HEK293 (cell line): ENCODE data around the gene KPTN.

Source experiments
- CTCF ChIA-PET: fragments of 350-600 bp; formaldehyde crosslinking; extraction: SDS; loops from one replicate; lab custom pipeline; 2021; ENCODE audit warnings: antibody characterized with exemption; lab: Yijun Ruan, JAX
- POLR2A ChIA-PET: fragments of 300-600 bp; formaldehyde crosslinking; extraction: SDS; loops from one replicate; lab custom pipeline; 2020; ENCODE audit warnings: antibody characterized with exemption, inconsistent platforms; lab: Yijun Ruan, JAX
- H3K27ac ChIP-seq: fragments of 200-500 bp; sonication (Bioruptor generic); 2 replicates; pipeline ENCODE4 v1.5.1; 2014; ENCODE audit warnings: low read depth, low read length, control low read depth, inconsistent platforms; ENCODE audit errors: extremely low read depth
- H3K36me3 ChIP-seq, 2 experiments: fragments of 200-500 bp in 1 of 2; sonication (Bioruptor generic) in 1 of 2; 1 replicate in 1 of 2; 2 replicates in 1 of 2; pipeline ENCODE4 v1.5.1; 2014 to 2017; ENCODE audit warnings: inconsistent platforms in 2 of 2, low read length in 2 of 2; ENCODE audit not compliant: control insufficient read depth in 2 of 2, insufficient read depth in 1 of 2
- H3K4me1 ChIP-seq: fragments of 200-500 bp; sonication (Bioruptor generic); 2 replicates; pipeline ENCODE4 v1.5.1; 2014; ENCODE audit warnings: mild to moderate bottlenecking, low read length, inconsistent platforms; ENCODE audit not compliant: control insufficient read depth, insufficient read depth
- H3K4me3 ChIP-seq: 2 replicates; pipeline ENCODE4 v1.5.1; 2011; ENCODE audit warnings: low read depth, mild to moderate bottlenecking, control low read depth, low read length, moderate library complexity
- H3K9me3 ChIP-seq: fragments of 200-500 bp; sonication (Bioruptor generic); 2 replicates; pipeline ENCODE4 v1.5.1; 2014; ENCODE audit warnings: low read depth, low read length, inconsistent platforms; ENCODE audit not compliant: control insufficient read depth, insufficient read depth
- GLI4 ChIP-seq: fragments of 450-650 bp; formaldehyde crosslinking; IDR thresholded peaks from 2 replicates; pipeline ENCODE4 v1.5.1; 2016; ENCODE audit warnings: missing biosample characterization, missing genetic modification characterization
- KLF9 ChIP-seq: fragments of 450-650 bp; formaldehyde crosslinking; IDR thresholded peaks from 2 replicates; pipeline ENCODE4 v1.5.1; 2016; ENCODE audit warnings: missing biosample characterization, missing genetic modification characterization, low read depth
- MYNN ChIP-seq: fragments of 450-650 bp; formaldehyde crosslinking; IDR thresholded peaks from 2 replicates; pipeline ENCODE4 v1.5.1; 2016; ENCODE audit warnings: missing biosample characterization, missing genetic modification characterization, borderline replicate concordance
- PRDM1 ChIP-seq: fragments of 450-650 bp; formaldehyde crosslinking; IDR thresholded peaks from 2 replicates; pipeline ENCODE4; 2016; ENCODE audit warnings: missing biosample characterization, missing genetic modification characterization
- RBAK ChIP-seq: fragments of 450-650 bp; formaldehyde crosslinking; IDR thresholded peaks from 2 replicates; pipeline ENCODE4 v1.5.1; 2016; ENCODE audit warnings: missing biosample characterization, missing genetic modification characterization
- ZBTB20 ChIP-seq: fragments of 450-650 bp; formaldehyde crosslinking; IDR thresholded peaks from 2 replicates; pipeline ENCODE4 v1.5.1; 2016; ENCODE audit warnings: missing biosample characterization, missing genetic modification characterization
- ZNF121 ChIP-seq: fragments of 450-650 bp; formaldehyde crosslinking; IDR thresholded peaks from 2 replicates; pipeline ENCODE4 v1.5.1; 2016; ENCODE audit warnings: missing biosample characterization, missing genetic modification characterization
- ZNF157 ChIP-seq: fragments of 450-650 bp; formaldehyde crosslinking; IDR thresholded peaks from 2 replicates; pipeline ENCODE4 v1.5.1; 2016; ENCODE audit warnings: missing biosample characterization, missing genetic modification characterization
- ZNF302 ChIP-seq: fragments of 450-650 bp; formaldehyde crosslinking; IDR thresholded peaks from 2 replicates; pipeline ENCODE4 v1.5.1; 2016; ENCODE audit warnings: missing biosample characterization, missing genetic modification characterization, low read depth
- ZNF311 ChIP-seq: fragments of 450-650 bp; formaldehyde crosslinking; IDR thresholded peaks from 2 replicates; pipeline ENCODE4 v1.5.1; 2017; ENCODE audit warnings: missing biosample characterization, missing genetic modification characterization, borderline replicate concordance
- ZNF350 ChIP-seq: fragments of 450-650 bp; formaldehyde crosslinking; IDR thresholded peaks from 2 replicates; pipeline ENCODE4 v1.5.0; 2017; ENCODE audit warnings: missing biosample characterization, mild to moderate bottlenecking, missing genetic modification characterization
- ZNF426 ChIP-seq: fragments of 450-650 bp; formaldehyde crosslinking; IDR thresholded peaks from 2 replicates; pipeline ENCODE4 v1.5.1; 2017; ENCODE audit warnings: missing biosample characterization, missing genetic modification characterization, mild to moderate bottlenecking, inconsistent platforms, moderate library complexity
- ZNF596 ChIP-seq: fragments of 450-650 bp; IDR thresholded peaks from 2 replicates; pipeline ENCODE4 v1.5.0; 2018; ENCODE audit warnings: missing biosample characterization, mild to moderate bottlenecking, missing genetic modification characterization, moderate library complexity
- ZNF658 ChIP-seq: fragments of 450-650 bp; formaldehyde crosslinking; IDR thresholded peaks from 2 replicates; pipeline ENCODE4; 2016; ENCODE audit warnings: missing biosample characterization, missing genetic modification characterization
- ZNF670 ChIP-seq: fragments of 450-650 bp; formaldehyde crosslinking; IDR thresholded peaks from 2 replicates; pipeline ENCODE4 v1.5.1; 2016; ENCODE audit warnings: missing biosample characterization, missing genetic modification characterization, low read depth
- TF ChIP-seq, protein P1 (sequence below): fragments of 450-650 bp; formaldehyde crosslinking; IDR thresholded peaks from 2 replicates; pipeline ENCODE4 v1.5.1; 2017; ENCODE audit warnings: missing biosample characterization, missing genetic modification characterization
- TF ChIP-seq, protein P2 (sequence below): fragments of 450-650 bp; formaldehyde crosslinking; IDR thresholded peaks from 2 replicates; pipeline ENCODE4 v1.5.0; 2017; ENCODE audit warnings: missing biosample characterization, missing genetic modification characterization, borderline replicate concordance
- TF ChIP-seq, protein P3 (sequence below): fragments of 450-650 bp; formaldehyde crosslinking; IDR thresholded peaks from 2 replicates; pipeline ENCODE4 v1.5.1; 2016; ENCODE audit warnings: missing biosample characterization, missing genetic modification characterization
- TF ChIP-seq, protein P4 (sequence below): fragments of 450-650 bp; IDR thresholded peaks from 2 replicates; pipeline ENCODE4 v1.5.1; 2018; ENCODE audit warnings: missing biosample characterization, missing genetic modification characterization
- TF ChIP-seq, protein P5 (sequence below): fragments of 450-650 bp; formaldehyde crosslinking; IDR thresholded peaks from 2 replicates; pipeline ENCODE4 v1.5.1; 2016; ENCODE audit warnings: missing biosample characterization, missing genetic modification characterization
- TF ChIP-seq, protein P6 (sequence below): fragments of 450-650 bp; formaldehyde crosslinking; IDR thresholded peaks from 2 replicates; pipeline ENCODE4 v1.5.1; 2017; ENCODE audit warnings: missing biosample characterization, missing genetic modification characterization
- TF ChIP-seq, protein P7 (sequence below): fragments of 450-650 bp; formaldehyde crosslinking; IDR thresholded peaks from 2 replicates; pipeline ENCODE4 v1.5.1; 2017; ENCODE audit warnings: missing biosample characterization, missing genetic modification characterization

KPTN gene

DNA sequence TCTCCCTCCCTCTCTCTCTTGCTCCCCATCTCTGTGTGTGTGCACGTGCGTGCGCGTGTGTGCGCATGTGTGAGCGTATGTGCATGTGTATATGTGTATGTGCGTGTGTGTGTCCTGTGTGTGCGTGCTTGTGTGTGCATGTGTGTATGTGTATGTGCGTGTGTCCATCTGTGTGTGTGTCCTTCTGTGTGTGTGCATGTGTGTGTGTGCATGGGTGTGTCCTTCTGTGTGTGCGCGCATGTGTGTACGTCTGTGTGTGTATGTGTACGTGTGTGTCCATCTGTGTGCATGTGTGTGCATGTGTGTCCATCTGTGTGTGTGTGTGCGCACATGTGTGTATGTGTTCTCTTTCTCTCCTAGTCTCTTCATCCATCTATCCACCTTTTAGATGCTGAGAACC is 24.5 kb downstream of the KPTN start:
- CTCF ChIA-PET: interaction anchor here (0.7 to 1.1 kb wide), 2 partner anchors 184 to 250 kb away, joined by 3 to 4 read pairs; no protein-coding TSS in a partner anchor

DNA sequence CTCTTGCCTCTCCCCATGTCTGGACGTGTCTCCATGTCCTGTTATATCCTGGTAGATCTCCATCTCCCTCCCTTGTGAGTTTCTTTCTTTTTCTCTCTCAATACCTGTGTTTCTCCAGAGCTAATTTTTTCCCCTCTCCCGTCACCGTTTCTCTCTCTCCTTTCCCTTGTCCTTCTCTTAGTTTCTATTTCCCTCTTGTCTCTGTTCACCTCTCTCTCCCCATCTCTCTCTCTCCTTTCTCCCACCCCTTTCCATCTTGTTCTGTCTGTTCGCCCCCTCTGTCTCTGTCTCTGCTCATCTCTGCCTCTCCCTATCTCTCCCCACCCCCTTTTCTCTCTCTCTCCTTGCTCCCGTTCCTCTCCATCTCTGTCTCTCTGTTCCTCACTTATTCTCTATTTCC is 25.3 kb downstream of the KPTN start:
- Histone ChIP-seq H3K4me1 (no peaks in the 10 kb centered on the region), H3K36me3 (no peaks in the 10 kb centered on the region), H3K9me3 (no peaks in the 10 kb centered on the region), H3K27ac (no peak overlapping the region), H3K4me3 (no peak overlapping the region)
- POLR2A ChIA-PET: no interaction called here
- CTCF ChIA-PET: interaction anchor here (0.7 to 1.1 kb wide), 2 partner anchors 183 to 251 kb away, joined by 3 to 4 read pairs; no protein-coding TSS in a partner anchor
- TF ChIP-seq PRDM1 (tag by site-specific recombination): peak; percentile 97
- peak; percentile 48; the same call in 1 of the 2 replicates for TF ChIP-seq ZNF596 (tag by site-specific recombination)
- TF ChIP-seq ZBTB20: 0 out of 2 replicates have a peak, but pooled peaks have one; percentile 2
- no peak for TF ChIP-seq ZNF426 (tag by site-specific recombination)
- TF ChIP-seq, protein P1, sequence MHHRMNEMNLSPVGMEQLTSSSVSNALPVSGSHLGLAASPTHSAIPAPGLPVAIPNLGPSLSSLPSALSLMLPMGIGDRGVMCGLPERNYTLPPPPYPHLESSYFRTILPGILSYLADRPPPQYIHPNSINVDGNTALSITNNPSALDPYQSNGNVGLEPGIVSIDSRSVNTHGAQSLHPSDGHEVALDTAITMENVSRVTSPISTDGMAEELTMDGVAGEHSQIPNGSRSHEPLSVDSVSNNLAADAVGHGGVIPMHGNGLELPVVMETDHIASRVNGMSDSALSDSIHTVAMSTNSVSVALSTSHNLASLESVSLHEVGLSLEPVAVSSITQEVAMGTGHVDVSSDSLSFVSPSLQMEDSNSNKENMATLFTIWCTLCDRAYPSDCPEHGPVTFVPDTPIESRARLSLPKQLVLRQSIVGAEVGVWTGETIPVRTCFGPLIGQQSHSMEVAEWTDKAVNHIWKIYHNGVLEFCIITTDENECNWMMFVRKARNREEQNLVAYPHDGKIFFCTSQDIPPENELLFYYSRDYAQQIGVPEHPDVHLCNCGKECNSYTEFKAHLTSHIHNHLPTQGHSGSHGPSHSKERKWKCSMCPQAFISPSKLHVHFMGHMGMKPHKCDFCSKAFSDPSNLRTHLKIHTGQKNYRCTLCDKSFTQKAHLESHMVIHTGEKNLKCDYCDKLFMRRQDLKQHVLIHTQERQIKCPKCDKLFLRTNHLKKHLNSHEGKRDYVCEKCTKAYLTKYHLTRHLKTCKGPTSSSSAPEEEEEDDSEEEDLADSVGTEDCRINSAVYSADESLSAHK (tag by site-specific recombination): no peak
- TF ChIP-seq ZNF121 (tag by site-specific recombination): no peak
- no peak for TF ChIP-seq ZNF302 (tag by site-specific recombination)
- TF ChIP-seq, protein P2, sequence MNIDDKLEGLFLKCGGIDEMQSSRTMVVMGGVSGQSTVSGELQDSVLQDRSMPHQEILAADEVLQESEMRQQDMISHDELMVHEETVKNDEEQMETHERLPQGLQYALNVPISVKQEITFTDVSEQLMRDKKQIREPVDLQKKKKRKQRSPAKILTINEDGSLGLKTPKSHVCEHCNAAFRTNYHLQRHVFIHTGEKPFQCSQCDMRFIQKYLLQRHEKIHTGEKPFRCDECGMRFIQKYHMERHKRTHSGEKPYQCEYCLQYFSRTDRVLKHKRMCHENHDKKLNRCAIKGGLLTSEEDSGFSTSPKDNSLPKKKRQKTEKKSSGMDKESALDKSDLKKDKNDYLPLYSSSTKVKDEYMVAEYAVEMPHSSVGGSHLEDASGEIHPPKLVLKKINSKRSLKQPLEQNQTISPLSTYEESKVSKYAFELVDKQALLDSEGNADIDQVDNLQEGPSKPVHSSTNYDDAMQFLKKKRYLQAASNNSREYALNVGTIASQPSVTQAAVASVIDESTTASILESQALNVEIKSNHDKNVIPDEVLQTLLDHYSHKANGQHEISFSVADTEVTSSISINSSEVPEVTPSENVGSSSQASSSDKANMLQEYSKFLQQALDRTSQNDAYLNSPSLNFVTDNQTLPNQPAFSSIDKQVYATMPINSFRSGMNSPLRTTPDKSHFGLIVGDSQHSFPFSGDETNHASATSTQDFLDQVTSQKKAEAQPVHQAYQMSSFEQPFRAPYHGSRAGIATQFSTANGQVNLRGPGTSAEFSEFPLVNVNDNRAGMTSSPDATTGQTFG: no peak
- TF ChIP-seq MYNN (tag by site-specific recombination): no peak
- TF ChIP-seq RBAK: no peak
- TF ChIP-seq, protein P3, sequence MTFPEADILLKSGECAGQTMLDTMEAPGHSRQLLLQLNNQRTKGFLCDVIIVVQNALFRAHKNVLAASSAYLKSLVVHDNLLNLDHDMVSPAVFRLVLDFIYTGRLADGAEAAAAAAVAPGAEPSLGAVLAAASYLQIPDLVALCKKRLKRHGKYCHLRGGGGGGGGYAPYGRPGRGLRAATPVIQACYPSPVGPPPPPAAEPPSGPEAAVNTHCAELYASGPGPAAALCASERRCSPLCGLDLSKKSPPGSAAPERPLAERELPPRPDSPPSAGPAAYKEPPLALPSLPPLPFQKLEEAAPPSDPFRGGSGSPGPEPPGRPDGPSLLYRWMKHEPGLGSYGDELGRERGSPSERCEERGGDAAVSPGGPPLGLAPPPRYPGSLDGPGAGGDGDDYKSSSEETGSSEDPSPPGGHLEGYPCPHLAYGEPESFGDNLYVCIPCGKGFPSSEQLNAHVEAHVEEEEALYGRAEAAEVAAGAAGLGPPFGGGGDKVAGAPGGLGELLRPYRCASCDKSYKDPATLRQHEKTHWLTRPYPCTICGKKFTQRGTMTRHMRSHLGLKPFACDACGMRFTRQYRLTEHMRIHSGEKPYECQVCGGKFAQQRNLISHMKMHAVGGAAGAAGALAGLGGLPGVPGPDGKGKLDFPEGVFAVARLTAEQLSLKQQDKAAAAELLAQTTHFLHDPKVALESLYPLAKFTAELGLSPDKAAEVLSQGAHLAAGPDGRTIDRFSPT (tag by site-specific recombination): no peak
- no peak for TF ChIP-seq ZNF670 (tag by site-specific recombination)
- TF ChIP-seq ZNF311 (tag by site-specific recombination): 0 out of 2 replicates have a peak, but pooled peaks have one; percentile 19
- TF ChIP-seq, protein P4, sequence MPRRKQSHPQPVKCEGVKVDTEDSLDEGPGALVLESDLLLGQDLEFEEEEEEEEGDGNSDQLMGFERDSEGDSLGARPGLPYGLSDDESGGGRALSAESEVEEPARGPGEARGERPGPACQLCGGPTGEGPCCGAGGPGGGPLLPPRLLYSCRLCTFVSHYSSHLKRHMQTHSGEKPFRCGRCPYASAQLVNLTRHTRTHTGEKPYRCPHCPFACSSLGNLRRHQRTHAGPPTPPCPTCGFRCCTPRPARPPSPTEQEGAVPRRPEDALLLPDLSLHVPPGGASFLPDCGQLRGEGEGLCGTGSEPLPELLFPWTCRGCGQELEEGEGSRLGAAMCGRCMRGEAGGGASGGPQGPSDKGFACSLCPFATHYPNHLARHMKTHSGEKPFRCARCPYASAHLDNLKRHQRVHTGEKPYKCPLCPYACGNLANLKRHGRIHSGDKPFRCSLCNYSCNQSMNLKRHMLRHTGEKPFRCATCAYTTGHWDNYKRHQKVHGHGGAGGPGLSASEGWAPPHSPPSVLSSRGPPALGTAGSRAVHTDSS (tag by site-specific recombination): no peak
- no peak for TF ChIP-seq ZNF157 (tag by site-specific recombination)

More for the DNA sequence above, 24.5 kb downstream of the KPTN start:
- POLR2A ChIA-PET: no interaction called here
- TF ChIP-seq ZNF658 (tag by site-specific recombination) (peak; percentile 30; the same call in 1 of the 2 replicates), KLF9 (0 out of 2 replicates have a peak, but pooled peaks have one; percentile 19), ZNF350 (no peak), GLI4 (peak; percentile 68; the same call in 1 of the 2 replicates)
- TF ChIP-seq, protein P5, sequence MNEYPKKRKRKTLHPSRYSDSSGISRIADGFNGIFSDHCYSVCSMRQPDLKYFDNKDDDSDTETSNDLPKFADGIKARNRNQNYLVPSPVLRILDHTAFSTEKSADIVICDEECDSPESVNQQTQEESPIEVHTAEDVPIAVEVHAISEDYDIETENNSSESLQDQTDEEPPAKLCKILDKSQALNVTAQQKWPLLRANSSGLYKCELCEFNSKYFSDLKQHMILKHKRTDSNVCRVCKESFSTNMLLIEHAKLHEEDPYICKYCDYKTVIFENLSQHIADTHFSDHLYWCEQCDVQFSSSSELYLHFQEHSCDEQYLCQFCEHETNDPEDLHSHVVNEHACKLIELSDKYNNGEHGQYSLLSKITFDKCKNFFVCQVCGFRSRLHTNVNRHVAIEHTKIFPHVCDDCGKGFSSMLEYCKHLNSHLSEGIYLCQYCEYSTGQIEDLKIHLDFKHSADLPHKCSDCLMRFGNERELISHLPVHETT (tag by site-specific recombination): no peak
- TF ChIP-seq, protein P6, sequence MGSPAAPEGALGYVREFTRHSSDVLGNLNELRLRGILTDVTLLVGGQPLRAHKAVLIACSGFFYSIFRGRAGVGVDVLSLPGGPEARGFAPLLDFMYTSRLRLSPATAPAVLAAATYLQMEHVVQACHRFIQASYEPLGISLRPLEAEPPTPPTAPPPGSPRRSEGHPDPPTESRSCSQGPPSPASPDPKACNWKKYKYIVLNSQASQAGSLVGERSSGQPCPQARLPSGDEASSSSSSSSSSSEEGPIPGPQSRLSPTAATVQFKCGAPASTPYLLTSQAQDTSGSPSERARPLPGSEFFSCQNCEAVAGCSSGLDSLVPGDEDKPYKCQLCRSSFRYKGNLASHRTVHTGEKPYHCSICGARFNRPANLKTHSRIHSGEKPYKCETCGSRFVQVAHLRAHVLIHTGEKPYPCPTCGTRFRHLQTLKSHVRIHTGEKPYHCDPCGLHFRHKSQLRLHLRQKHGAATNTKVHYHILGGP (tag by site-specific recombination): peak; percentile 23; the same call in 1 of the 2 replicates
- TF ChIP-seq, protein P7, sequence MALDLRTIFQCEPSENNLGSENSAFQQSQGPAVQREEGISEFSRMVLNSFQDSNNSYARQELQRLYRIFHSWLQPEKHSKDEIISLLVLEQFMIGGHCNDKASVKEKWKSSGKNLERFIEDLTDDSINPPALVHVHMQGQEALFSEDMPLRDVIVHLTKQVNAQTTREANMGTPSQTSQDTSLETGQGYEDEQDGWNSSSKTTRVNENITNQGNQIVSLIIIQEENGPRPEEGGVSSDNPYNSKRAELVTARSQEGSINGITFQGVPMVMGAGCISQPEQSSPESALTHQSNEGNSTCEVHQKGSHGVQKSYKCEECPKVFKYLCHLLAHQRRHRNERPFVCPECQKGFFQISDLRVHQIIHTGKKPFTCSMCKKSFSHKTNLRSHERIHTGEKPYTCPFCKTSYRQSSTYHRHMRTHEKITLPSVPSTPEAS (tag by site-specific recombination): peak; percentile 100
- no peaks in the 10 kb centered on the region for H3K9me3 ChIP-seq
- no peak overlapping the region for H3K27ac ChIP-seq
- H3K36me3 ChIP-seq: no peaks in the 10 kb centered on the region
- no peaks in the 10 kb centered on the region for H3K4me1 ChIP-seq
- H3K4me3 ChIP-seq: no peak overlapping the region
